T-helper 17 cell (primary cell): ENCODE data around the gene PRIM1. TPM values are rescaled to one million over a fixed set of nuclear protein-coding genes. Genes with fewer than 3 reads are reported as not detected.
A peak's percentile ranks its signal among the peaks of the same experiment; 100 is the strongest.
"Not testable (repeated sequence)": the region's sequence is repeated elsewhere in the genome, so short reads cannot be mapped to it uniquely, and the experiment has no call there.

Source experiments
- ATAC-seq: fragments of 150-1000 bp; cut with Tn5 transposase; 2 replicates; pipeline ENCODE4 v1.10.0; 2021; ENCODE audit warnings: mild to moderate bottlenecking, moderate library complexity
- DNase-seq, 3 donors: peaks; one replicate each; pipeline versions ENCODE4 v3.0.0 to v3.0.0-alpha.2; 2020 to 2021
- H3K9me3 ChIP-seq: one replicate; pipeline ENCODE4 v1.7.0; 2013; ENCODE audit warnings: low read length, mild to moderate bottlenecking; ENCODE audit not compliant: control insufficient read depth, poor library complexity, severe bottlenecking
- H3K27ac Mint-ChIP-seq: one replicate; pipeline ENCODE4 v1.8.0; 2022; ENCODE audit warnings: mild to moderate bottlenecking, moderate library complexity, mixed read lengths
- H3K27me3 Mint-ChIP-seq: one replicate; pipeline ENCODE4 v1.8.0; 2022; ENCODE audit warnings: mixed read lengths
- H3K36me3 Mint-ChIP-seq: one replicate; pipeline ENCODE4 v1.8.0; 2022; ENCODE audit warnings: low read depth, mixed read lengths
- H3K4me1 Mint-ChIP-seq: one replicate; pipeline ENCODE4 v1.8.0; 2022; ENCODE audit warnings: mild to moderate bottlenecking, mixed read lengths
- H3K4me3 Mint-ChIP-seq: one replicate; pipeline ENCODE4 v1.8.0; 2022; ENCODE audit warnings: mild to moderate bottlenecking, moderate library complexity, mixed read lengths
- total RNA-seq, 4 donors: library from RNA in 2 of 4; stranded (reverse) in 2 of 4; gene quantifications; one replicate each; pipeline ENCODE4 v1.2.3 and lab custom pipeline; 2022 to 2026

PRIM1 gene
- total RNA-seq = 10 to 100 TPM; 11.3 to 14.4 TPM
- total RNA-seq (lab: John Stamatoyannopoulos, UW) = 12.4 to 16.0 reads per million in 2 donors

DNA sequence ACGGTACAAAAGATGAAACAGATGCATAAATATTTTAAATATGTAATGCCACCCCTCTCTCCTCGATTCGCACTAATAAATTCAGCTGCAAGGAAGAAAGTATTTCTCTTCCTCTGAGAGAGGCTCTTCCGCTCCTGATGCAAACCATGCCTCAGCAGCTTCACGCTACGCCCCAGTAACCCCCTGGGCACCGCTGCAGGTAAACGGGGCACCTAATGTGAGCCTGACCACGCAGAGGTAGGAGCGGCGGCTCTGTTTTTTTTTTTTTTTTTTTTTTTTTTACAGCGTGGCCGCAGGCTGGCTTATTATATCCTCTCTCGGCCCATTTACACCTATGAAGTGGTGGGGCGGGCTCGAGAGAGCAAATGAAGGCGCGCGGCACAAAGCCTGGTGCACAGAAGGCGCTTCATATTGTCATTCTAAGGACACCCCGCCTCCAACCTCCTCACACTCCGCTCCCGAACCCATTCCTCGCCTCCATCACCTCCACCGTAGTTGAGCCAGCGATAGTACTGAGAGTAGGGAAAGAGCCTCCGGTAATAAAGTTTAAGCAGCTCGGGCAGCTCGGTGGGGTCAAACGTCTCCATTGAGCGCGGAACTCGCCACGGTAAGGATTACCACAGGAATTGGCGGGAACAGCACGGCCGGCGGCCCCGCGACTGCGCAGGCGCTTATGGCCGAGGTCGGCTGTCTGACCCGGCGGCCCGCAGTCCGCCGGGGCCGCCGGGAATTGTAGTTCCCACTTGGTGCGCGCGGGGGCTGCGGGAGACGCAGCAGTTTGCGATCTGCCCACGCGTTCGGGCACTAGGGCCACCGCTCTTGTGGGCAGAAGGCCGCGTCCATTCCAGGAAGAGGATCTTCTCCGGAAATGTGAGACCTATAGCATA lies at the start of gene PRIM1:
TSS of gene PRIM1 (minus strand) at position 612 of the 887 bp plus-strand sequence. CDS start at position 587, 25 bp downstream.
- peak within 1 kb of the TSS; percentile 96 for H3K4me3 Mint-ChIP-seq
- no peaks in the 10 kb centered on the region for H3K27me3 Mint-ChIP-seq
- H3K36me3 Mint-ChIP-seq = peaks cover 6% of the 10 kb centered on the region
- peak; percentile 89 for ATAC-seq
- peak; percentile 70 to 81 (median 76) for DNase-seq
- H3K9me3 ChIP-seq = no peaks in the 10 kb centered on the region
- H3K27ac Mint-ChIP-seq = peak within 1 kb of the TSS; percentile 92
- peaks cover 29% of the 10 kb centered on the region for H3K4me1 Mint-ChIP-seq

DNA sequence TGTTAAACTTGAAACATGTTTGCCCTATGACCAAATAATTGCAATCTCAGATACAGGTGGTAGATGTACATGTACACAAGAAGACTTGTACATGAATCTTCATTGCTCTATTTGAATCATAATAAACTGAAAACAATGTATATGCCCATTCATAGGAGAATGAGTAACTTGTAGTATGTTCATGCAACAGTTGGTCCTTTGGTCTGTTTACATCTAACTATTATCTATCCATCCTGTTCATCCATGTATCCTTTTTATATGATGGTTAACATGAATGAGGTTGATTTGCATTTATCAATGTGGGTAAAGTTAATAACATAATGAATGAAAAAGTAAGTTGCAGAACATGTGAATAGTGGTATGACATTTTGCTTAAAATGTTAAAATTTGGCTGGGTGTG lies 48.1 kb upstream of the PRIM1 start:
- Mint-ChIP-seq H3K4me3 (no peak overlapping the region), H3K4me1 (no peaks in the 10 kb centered on the region), H3K36me3 (no peaks in the 10 kb centered on the region), H3K27me3 (peaks cover 11% of the 10 kb centered on the region), H3K27ac (no peak overlapping the region)
- no peaks in the 10 kb centered on the region for H3K9me3 ChIP-seq
- ATAC-seq (no peak), DNase-seq (no peak)

DNA sequence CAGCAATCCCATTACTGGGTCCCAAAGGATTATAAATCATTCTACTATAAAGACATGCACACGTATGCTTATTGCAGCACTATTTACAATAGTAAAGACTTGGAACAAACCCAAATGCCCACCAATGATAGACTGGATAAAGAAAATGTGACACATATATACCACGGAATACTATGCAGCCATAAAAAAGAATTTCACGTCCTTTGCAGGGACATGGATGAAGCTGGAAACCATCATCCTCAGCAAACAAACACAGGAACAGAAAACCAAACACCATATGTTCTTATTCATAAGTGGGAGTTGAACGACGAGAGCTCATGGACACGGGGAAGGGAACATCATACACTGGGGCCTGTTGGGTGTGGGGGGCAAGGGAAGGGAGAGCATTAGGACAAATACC lies 47.2 kb upstream of the PRIM1 start:
- DNase-seq, H3K4me3 Mint-ChIP-seq, H3K4me1 Mint-ChIP-seq, H3K36me3 Mint-ChIP-seq, H3K9me3 ChIP-seq, H3K27ac Mint-ChIP-seq, ATAC-seq: not testable (repeated sequence)
- H3K27me3 Mint-ChIP-seq = peaks cover 11% of the 10 kb centered on the region

DNA sequence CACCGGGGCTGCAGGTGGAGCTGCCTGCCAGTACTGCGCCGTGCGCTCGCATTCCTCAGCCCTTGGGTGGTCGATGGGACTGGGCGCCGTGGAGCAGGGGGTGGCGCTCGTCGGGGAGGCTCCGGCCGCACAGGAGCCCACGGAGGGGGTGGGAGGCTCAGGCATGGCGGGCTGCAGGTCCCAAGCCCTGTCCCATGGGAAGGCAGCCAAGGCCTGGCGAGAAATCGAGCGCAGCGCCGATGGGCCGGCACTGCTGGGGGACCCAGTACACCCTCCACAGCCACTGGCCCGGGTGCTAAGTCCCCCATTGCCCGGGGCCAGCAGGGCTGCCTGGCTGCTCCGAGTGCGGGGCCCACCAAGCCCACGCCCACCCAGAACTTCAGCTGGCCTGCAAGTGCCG lies 43.7 kb upstream of the PRIM1 start:
- H3K27me3 Mint-ChIP-seq = peaks cover 14% of the 10 kb centered on the region
- H3K9me3 ChIP-seq, DNase-seq, ATAC-seq, H3K27ac Mint-ChIP-seq, H3K4me3 Mint-ChIP-seq, H3K4me1 Mint-ChIP-seq, H3K36me3 Mint-ChIP-seq: not testable (repeated sequence)

DNA sequence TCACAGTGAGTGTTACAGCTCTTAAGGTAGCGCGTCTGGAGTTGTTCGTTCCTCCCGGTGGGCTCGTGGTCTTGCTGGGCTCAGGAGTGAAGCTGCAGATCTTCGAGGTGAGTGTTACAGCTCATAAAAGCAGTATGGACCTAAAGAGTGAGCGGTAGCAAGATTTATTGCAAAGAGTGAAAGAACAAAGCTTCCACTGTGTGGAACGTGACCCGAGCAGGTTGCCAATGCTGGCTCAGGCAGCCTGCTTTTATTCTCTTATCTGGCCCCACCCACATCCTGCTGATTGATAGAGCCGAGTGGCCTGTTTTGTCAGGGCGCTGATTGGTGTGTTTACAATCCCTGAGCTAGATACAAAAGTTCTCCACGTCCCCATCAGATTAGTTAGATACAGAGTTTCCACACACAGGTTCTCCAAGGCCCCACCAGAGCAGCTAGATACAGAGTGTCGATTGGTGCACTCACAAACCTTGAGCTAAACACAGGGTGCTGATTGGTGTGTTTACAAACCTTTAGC lies 43.0 kb upstream of the PRIM1 start:
- DNase-seq, H3K36me3 Mint-ChIP-seq, H3K9me3 ChIP-seq, H3K4me1 Mint-ChIP-seq, H3K4me3 Mint-ChIP-seq, H3K27ac Mint-ChIP-seq, ATAC-seq: not testable (repeated sequence)
- H3K27me3 Mint-ChIP-seq = peaks cover 14% of the 10 kb centered on the region

GRCh38 chr12:56793124-56793523 lies 41.0 kb upstream of the PRIM1 start:
- H3K4me3 Mint-ChIP-seq, H3K9me3 ChIP-seq, DNase-seq, ATAC-seq, H3K36me3 Mint-ChIP-seq, H3K4me1 Mint-ChIP-seq: not testable (repeated sequence)
- Mint-ChIP-seq H3K27me3 (peaks cover 14% of the 10 kb centered on the region), H3K27ac (peak overlapping the region; percentile 66)

- H3K36me3 Mint-ChIP-seq = no peaks in the 10 kb centered on the region
- H3K4me1 Mint-ChIP-seq = peaks cover 3% of the 10 kb centered on the region
- peaks cover 14% of the 10 kb centered on the region for H3K27me3 Mint-ChIP-seq
- peak overlapping the region; percentile 66 for H3K27ac Mint-ChIP-seq
- DNase-seq = no peak
- no peak for ATAC-seq
- H3K9me3 ChIP-seq = no peaks in the 10 kb centered on the region
- no peak overlapping the region for H3K4me3 Mint-ChIP-seq
These were observed 40.6 kb upstream of the PRIM1 start for GRCh38 chr12:56792678-56793077.

DNA sequence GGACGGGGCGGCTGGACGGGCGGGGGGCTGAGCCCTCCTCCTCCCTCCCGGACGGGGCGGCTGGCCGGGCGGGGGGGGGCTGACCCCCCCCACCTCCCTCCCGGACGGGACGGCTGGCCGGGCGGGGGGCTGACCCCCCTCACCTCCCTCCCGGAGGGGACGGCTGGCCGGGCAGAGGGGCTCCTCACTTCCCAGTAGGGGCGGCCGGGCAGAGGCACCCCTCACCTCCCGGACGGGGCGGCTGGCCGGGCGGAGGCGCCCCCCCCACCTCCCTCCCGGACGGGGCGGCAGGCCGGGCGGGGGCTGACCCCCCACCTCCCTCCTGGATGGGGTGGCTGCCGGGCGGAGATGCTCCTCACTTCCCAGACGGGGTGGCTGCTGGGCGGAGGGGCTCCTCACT lies 37.3 kb upstream of the PRIM1 start:
- DNase-seq, H3K4me3 Mint-ChIP-seq: not testable (repeated sequence)

GRCh38 chr12:56787498-56787897 lies 35.4 kb upstream of the PRIM1 start:
- Mint-ChIP-seq H3K36me3 (no peaks in the 10 kb centered on the region), H3K27ac (no peak overlapping the region), H3K27me3 (peaks cover 22% of the 10 kb centered on the region), H3K4me3 (no peak overlapping the region), H3K4me1 (no peaks in the 10 kb centered on the region)
- no peak for ATAC-seq
- H3K9me3 ChIP-seq = no peaks in the 10 kb centered on the region
- no peak for DNase-seq

More for the DNA sequence above, 37.3 kb upstream of the PRIM1 start:
- not testable (repeated sequence) for H3K36me3 Mint-ChIP-seq, ATAC-seq, H3K4me1 Mint-ChIP-seq, H3K27ac Mint-ChIP-seq, H3K9me3 ChIP-seq
- H3K27me3 Mint-ChIP-seq = peaks cover 26% of the 10 kb centered on the region

DNA sequence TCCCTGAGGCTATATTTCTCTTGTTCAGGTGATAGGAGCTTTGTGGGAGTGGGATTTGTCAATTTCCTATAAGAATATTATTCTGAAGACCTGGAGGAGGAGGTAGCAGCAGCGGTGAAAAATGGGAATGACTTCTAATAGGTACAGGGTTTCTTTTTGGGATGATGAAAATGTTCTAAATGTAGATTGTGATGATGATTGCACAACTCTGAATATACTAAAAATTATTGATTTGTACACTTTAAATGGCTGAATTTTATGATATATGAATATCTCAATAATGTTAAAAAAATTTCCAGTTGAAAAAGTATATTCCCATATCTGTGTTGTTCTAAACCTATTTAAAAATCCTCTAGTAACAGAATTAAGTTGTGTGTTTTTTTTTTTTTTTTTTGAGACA lies 33.8 kb upstream of the PRIM1 start:
- H3K27me3 Mint-ChIP-seq = peaks cover 13% of the 10 kb centered on the region
- H3K4me3 Mint-ChIP-seq = no peak overlapping the region
- H3K4me1 Mint-ChIP-seq = no peaks in the 10 kb centered on the region
- H3K36me3 Mint-ChIP-seq = no peaks in the 10 kb centered on the region
- ATAC-seq (no peak), DNase-seq (no peak)
- no peaks in the 10 kb centered on the region for H3K9me3 ChIP-seq
- no peak overlapping the region for H3K27ac Mint-ChIP-seq

DNA sequence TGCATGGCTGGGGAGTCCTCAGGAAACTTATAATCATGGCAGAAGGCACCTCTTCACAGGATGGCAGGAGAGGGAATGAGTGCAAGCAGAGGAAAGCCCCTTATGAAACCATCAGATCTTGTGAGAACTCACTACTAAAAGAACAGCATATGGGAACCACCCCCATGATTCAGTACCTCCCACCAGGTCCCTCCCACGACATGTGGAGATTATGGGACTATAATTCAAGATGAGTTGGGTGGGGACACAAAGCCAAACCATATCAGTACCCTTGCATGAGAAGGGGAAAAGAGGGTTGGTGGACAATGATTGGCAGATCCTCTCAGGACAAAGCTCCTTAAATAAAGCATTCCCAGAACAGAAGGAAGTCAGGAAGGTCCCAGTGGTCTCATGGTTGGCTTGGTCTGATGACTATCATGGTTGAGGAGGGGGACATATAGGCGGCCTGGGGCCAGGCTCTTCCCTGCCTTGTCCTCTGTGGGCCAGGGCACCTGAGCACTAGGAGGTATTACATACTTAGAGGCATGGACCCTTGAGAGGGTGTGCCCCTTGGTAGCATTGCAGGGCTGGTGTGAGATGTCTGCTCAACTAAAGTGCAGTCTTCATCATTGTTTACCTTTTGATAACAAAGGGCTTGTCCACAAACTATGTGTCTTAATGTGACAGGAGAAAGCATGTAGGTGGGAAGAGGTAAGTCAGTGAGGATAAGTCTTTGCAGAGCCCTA lies 33.2 kb upstream of the PRIM1 start:
- no peak for ATAC-seq
- H3K4me3 Mint-ChIP-seq = no peak overlapping the region
- no peak for DNase-seq
- no peaks in the 10 kb centered on the region for H3K4me1 Mint-ChIP-seq
- no peak overlapping the region for H3K27ac Mint-ChIP-seq
- H3K9me3 ChIP-seq = no peaks in the 10 kb centered on the region
- peaks cover 13% of the 10 kb centered on the region for H3K27me3 Mint-ChIP-seq
- no peaks in the 10 kb centered on the region for H3K36me3 Mint-ChIP-seq

DNA sequence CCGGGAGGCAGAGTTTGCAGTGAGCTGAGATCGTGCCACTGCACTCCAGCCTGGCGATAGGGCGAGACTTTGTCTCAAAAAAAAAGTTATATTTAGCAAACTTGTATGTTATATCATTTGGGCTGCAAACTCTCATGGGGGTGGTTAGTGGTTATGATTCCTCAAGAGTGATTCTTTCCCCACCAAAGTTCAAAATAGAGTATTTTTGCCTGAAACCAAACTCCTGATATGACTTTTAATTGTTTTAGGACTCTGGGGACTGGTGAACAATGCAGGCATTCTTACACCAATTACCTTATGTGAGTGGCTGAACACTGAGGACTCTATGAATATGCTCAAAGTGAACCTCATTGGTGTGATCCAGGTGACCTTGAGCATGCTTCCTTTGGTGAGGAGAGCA lies 29.6 kb upstream of the PRIM1 start:
- Mint-ChIP-seq H3K27ac (no peak overlapping the region), H3K36me3 (no peaks in the 10 kb centered on the region), H3K4me1 (no peaks in the 10 kb centered on the region), H3K4me3 (no peak overlapping the region), H3K27me3 (peaks cover 9% of the 10 kb centered on the region)
- ATAC-seq (no peak), DNase-seq (no peak)
- no peaks in the 10 kb centered on the region for H3K9me3 ChIP-seq

DNA sequence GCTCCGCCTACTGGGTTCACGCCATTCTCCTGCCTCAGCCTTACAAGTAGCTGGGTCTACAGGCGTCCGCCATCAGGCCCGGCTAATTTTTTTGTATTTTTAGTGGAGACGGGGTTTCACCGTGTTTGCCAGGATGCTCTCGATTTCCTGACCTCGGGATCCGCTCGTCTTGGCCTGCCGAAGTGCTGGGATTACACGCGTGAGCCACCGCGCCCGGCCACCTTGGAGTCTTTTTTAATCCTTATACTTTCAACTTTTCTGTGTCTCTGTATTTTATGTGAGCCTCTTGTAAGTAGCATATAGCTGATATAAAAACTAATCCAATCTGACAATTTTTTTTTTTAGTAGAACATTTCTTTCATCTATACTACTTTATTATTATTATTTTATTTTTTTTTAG lies 26.6 kb upstream of the PRIM1 start:
- Mint-ChIP-seq H3K27me3 (no peaks in the 10 kb centered on the region), H3K36me3 (no peaks in the 10 kb centered on the region), H3K4me1 (no peaks in the 10 kb centered on the region), H3K27ac (no peak overlapping the region), H3K4me3 (no peak overlapping the region)
- DNase-seq (no peak), ATAC-seq (no peak)
- no peaks in the 10 kb centered on the region for H3K9me3 ChIP-seq
